Measurements from ENCODE around the gene MBNL1.

GRCh38 chr3:152461460-152461859 is 192.7 kb downstream of the MBNL1 start:
- TF ChIP-seq FOXK2 (IDR thresholded peaks at IDR 0.05) (no peak), NFRKB (IDR thresholded peaks at IDR 0.05) (no peak), FOXM1 (IDR thresholded peaks at IDR 0.05; ENCODE audit: borderline replicate concordance) (no peak), SUZ12 (IDR thresholded peaks at IDR 0.05) (no peak), HDGF (IDR thresholded peaks at IDR 0.05; ENCODE audit: borderline replicate concordance) (no peak), SP1 (IDR thresholded peaks at IDR 0.05) (no peak), TARDBP (IDR thresholded peaks at IDR 0.05) (no peak), ARNT (IDR thresholded peaks at IDR 0.05) (no peak), FOXA1 (IDR thresholded peaks at IDR 0.05) (no peak), L3MBTL2 (conservative IDR thresholded peaks at IDR 0.05) (no peak), CTBP1 (IDR thresholded peaks at IDR 0.05; ENCODE audit: borderline replicate concordance) (no peak)

Measured in HEK293T (cell line).